Retina (tissue), 1 donor: ENCODE data around the gene S100A6.
A peak's percentile ranks its signal among the peaks of the same experiment; 100 is the strongest.
"Not testable (repeated sequence)": the region's sequence is repeated elsewhere in the genome, so short reads cannot be mapped to it uniquely, and the experiment has no call there.

Experiments
- DNase-seq: peaks from one replicate; pipeline ENCODE4 v3.0.0-alpha.2; 2016

The S100A6 gene

DNA sequence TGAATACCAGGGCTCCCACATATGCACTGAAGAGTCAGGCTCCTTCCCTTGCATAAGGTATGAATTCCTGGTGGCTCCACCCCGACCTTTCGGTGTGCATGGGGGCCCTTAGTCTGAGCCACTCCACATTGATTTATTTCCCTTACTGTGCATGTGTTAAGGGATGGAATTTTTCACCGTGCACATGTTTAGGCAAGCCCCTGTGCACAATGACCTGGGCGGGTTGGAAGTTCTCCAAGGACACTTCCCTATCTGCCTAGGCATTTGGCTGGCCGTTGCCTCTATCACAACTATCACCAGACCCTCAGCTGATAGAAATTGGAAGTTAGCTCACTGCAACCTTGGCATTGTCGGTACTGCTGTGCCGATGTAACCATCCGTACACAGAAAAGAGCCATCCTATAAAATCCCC lies 9.7 kb downstream of the S100A6 start:
- DNase-seq, result no peak

DNA sequence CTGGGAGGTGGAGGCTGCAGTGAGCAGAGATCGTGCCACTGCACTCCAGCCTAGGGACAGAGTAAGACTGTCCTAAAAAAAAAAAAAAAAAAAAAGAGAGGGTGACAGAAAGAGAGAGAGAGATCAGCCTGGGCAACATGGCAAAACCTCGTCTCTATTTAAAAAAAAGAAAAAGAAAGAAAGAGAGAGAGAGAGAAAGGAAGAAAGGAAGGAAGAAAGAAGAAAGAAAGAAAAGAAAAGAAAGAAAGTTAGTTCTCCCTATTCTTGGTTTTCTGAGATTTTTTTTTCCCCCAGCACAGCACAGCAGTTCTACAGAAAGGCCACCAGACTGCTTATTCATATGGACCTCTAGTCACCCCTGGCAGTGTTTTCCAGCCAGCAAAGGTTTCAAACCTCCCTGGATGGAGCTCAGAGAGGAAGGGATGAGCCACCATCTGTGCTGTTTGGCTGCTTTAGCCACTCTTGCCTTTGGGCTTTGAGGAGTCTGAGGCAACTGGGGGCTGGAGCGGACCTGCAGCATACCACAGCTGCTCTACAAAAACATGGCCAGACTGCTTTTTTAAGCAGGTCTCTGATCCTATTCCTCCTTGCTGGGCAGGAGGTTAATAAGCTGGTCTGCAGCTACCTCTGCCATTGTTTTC lies 10.6 kb downstream of the S100A6 start:
- no peak for DNase-seq

- DNase-seq, result not testable (repeated sequence)
These were observed 13.3 kb downstream of the S100A6 start for GRCh38 chr1:153522353-153523048.

- DNase-seq, result not testable (repeated sequence)
These were observed 14.0 kb downstream of the S100A6 start for GRCh38 chr1:153521808-153522207.

GRCh38 chr1:153520818-153521476 lies 14.8 kb downstream of the S100A6 start:
- DNase-seq, result no peak

DNA sequence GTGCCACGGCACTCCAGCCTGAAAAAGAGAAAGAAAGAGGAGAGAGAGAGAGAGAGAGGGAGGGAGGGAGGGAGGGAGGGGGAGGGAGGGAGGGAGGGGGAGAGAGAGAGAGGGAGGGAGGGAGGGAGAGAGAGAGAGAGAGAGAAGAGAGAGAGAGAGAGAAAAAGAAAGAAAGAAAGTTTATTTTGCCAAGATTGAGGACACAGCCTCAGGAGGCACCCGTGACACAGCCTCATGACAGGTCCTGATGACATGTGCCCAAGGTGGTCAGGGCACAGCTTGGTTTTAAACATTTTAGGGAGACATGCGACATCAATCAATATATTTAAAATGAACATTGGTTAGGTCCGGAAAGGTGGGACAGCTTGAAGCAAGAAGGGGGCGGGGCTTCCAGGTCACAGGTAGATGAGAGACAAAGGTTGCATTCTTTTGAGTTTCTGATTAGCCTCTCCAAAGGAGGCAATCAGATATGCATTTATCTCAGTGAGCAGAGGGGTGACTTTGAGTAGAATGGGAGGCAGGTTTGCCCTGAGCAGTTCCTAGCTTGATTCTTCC lies 15.6 kb downstream of the S100A6 start:
- not testable (repeated sequence) for DNase-seq

- no peak for DNase-seq
These were observed 16.5 kb downstream of the S100A6 start for GRCh38 chr1:153519242-153519641.

- DNase-seq, result no peak
These were observed 20.0 kb downstream of the S100A6 start for GRCh38 chr1:153515504-153516394.

DNA sequence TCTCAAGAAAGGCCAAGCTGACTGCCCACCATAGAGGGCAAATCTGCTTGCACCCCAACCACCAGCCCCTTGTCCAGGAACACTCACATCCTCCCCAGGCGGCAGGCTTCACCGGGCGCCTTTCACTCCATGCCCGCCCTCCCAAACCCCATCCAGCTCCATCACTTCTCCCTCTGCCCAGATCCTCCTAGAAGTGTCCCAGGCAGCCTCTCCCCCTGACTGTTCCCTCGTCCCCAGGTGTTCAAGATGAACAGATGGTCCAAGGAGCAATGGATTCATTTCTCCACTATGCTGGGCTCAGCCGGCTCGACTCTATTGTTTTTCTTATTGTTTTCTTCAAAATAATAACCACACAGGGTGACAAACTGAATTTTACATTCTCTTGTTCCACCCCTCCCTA lies 22.1 kb downstream of the S100A6 start:
- no peak for DNase-seq

DNA sequence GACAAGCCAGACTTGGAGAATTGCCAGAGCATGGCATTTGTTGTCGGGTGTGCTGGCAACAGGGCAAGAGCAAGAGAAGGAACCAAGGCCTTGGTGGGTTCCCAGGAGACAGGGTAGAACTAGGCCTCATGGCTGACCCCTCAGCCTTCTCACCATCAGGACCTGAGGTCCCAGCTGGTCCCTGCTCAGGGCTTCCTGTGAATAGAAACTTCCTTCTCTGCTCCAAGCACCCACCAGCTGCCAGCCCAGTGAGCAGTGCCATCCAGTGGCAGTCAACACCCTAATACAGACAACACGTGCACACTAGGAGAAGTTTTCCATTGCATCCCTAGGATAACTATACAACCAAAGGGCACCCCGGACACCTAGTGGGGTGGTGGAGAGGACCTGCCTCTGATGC lies 22.8 kb downstream of the S100A6 start:
- DNase-seq, result no peak

GRCh38 chr1:153510984-153511410 lies 24.8 kb downstream of the S100A6 start:
- peak; percentile 82 for DNase-seq

DNA sequence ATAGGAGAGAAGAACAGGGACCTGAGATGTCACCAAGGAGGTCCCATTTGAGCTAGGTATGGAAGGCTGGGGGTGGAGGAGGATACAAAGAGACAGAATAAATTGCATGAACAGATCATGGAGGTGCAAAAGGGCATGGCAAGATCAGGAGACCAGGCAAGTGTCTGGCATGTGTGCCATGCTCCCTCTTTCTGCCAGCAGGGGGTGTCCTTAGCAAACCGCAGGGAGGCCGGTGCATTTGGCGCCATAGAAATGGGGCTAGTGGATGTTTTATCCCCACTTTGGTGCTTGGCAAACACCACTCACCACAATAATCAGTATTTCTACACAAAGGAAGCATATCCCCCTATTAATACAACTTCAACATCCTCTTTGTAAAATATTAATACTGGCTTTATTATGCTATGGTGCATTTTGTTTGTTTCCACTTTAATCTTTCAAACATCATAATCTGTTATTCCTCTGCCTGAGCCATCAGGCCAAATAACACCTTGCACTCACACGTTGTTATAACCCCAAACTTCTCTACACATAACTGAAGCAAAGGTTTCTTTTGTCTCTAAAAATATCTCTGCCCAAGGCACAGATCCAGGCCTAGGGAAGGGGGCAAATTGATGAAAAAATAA lies 25.9 kb downstream of the S100A6 start:
- no peak for DNase-seq

DNA sequence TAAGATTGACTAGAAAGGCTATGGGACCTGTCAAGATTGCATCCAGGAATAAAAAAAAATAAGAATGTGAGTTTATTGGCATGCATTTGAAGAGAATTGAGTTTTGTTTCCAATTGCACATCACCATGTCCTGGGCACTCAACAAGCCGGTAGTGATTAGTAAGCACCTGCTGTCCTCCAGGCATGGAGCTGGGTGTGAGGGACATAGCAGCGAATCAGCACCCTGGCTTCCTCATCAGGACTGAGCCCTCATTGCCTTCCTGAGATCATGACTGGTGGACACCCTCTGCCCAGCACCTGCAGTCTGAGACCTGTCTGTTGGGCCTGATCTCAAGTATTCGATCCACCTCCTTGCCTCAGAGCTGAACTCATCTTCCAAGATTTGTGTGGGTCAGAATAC lies 26.8 kb downstream of the S100A6 start:
- no peak for DNase-seq

GRCh38 chr1:153507926-153508583 lies 27.7 kb downstream of the S100A6 start:
- no peak for DNase-seq

DNA sequence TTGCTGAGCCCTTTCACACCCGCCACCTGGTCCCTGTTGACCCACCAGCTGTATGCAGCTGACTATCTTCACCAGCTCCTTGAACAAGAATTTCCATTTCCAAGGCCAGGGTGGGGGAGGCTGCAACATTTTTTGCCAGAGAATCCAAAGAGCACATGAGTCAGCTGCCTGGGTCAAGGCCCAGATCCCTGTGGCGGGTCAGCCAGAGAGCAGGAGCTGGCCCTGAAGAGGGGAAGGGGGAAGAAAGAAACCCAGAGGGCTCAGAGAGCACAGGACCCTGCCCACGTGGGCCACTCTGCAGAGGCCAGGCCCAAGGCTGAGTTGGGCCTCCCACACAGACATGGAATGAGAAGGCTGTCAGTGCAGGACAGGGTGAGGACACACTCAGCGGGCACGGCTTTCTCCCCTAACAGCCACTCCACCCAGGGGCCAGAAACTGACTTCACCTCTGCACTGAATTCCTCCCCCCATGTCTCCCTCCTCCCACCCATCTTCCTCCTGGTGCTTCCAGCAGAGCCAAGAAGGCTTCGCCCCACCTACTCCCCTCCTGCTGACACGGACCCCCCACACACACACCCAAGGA lies 28.9 kb downstream of the S100A6 start:
- no peak for DNase-seq

- no peak for DNase-seq
These were observed 29.4 kb downstream of the S100A6 start for GRCh38 chr1:153506386-153506785.

DNA sequence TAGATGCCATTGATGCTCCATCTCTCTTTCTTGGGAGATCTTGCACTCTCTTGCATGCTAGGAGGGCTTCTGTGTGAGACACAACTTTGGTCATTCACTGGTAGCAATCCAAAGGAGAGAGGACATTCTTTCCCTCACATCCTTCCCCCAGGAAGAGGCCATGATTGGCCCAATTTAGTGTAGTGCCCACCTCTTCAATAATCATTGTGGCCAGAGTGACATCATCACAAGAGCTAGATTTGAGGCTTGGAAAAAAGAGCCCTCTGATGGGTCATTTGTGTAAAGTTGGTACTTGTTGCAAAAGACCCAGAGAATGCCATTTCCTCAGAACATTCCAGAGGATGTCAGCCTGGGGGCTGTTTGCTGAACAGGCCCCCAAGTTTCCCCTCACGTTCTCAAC lies 30.2 kb downstream of the S100A6 start:
- no peak for DNase-seq

DNA sequence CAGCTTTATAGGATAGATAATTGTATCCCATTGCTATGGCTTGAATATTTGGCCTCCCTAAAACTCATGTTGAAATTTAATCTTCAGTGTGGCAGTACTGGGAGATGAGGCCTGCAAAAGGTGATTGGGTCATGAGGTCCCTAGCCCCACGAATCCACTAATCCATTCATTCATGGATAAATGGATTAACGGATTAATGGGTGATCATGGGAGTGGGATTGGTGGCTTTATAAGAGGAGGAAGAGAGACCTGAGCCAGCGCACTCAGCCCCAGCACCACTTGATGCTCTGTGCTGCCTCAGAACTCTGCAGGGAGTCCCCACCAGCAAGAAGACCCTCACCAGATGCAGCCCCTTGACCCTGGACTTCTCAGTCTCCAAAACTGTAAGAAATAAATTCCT lies 32.0 kb downstream of the S100A6 start:
- no peak for DNase-seq

- DNase-seq, result no peak
These were observed 37.0 kb downstream of the S100A6 start for GRCh38 chr1:153498746-153499145.

DNA sequence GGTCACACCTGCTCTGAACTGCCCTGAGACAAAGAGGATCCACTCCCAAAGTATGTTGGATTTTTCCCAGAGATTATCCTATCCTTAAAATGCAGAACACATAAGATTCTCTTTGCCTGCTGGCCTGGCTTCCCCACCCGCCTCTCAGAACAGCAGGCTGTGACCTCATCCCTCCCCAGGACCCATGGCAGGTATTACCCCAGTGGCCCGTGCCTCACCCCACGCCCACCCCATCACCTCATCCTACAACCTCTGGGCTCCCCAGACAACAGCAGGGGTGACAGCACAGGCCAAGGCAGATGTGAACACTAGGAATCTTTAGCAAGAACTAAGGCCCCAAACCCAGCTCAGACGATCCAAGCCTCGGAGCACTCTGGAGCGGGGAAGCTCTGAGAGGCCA lies 40.3 kb downstream of the S100A6 start:
- DNase-seq, result no peak

DNA sequence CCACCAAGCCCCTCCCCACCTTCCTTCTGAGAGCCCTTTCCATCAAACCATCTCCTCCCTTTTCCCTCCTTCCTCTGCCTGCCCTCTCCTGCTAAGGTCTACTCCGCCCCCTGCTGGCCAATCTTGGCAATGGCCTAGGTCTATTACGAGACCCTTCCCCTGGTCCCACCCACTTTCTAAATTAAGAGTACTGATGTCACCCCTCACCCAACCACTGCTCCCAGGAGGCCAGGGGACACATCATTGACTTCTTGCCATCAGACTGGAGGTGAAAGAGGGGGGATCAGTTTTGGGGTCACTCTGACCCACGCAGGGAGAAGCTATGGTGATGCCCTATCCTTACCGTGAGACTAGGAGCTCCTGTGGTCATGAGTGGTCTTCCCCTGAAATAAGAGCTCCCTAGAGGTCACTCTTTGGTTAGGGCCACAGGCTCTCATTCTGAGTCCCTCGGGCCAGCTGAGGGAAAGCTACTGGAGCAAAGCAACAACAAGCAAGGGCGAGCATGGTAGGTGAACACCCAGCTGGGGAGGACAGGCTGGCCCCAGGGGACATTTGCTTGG lies 40.7 kb downstream of the S100A6 start:
- DNase-seq, result peak; percentile 85
